Lower leg skin (tissue), 4 donors: ENCODE results near the gene GALNT18. TPM values are rescaled to one million over a fixed set of nuclear protein-coding genes. Genes with fewer than 3 reads are reported as not detected.

Source experiments
- DNase-seq, 2 donors: peaks; one replicate each; pipeline ENCODE4 v3.0.0-alpha.2; 2019; ENCODE audit warnings: low spot score in 2 of 2
- H3K4me3 ChIP-seq: fragments of 200-600 bp; sonication (generic); 2 replicates; pipeline ENCODE4 v1.5.1; 2017; ENCODE audit warnings: mild to moderate bottlenecking, low read depth; ENCODE audit not compliant: poor library complexity, severe bottlenecking
- CTCF ChIP-seq, 3 donors: fragments of 450-650 bp; IDR thresholded peaks; one replicate each; pipeline ENCODE4 v1.5.1; 2016; ENCODE audit warnings: antibody characterized with exemption in 3 of 3, mild to moderate bottlenecking in 3 of 3, moderate library complexity in 2 of 3
- POLR2A ChIP-seq, 2 donors: fragments of 450-650 bp; IDR thresholded peaks; one replicate each; pipeline ENCODE4 v1.6.1; 2016 to 2017; ENCODE audit warnings: antibody characterized with exemption in 2 of 2, mild to moderate bottlenecking in 1 of 2, moderate library complexity in 1 of 2
- WGBS, 2 donors: methylation state at CpG; one replicate each; pipeline ENCODE4 v1.1.5; 2018; 5-methylcytosine and 5-hydroxymethylcytosine counted together
- intact Hi-C: fragments of 100-400 bp; cut with DNase I; formaldehyde crosslinking; loops from one replicate; pipeline ENCODE4 v1.15.0; 2023; ENCODE audit warnings: low total_unique reads
- total RNA-seq, 4 donors: library from RNA; depleted of rRNA; stranded (reverse); fragments of >200 nt; gene quantifications; one replicate each; pipeline ENCODE4 v1.1.0, GENCODE V29; 2016

Gene GALNT18
- total RNA-seq, 4 donors from 2014 or later, result 11.5 to 33.0 (median 17.7) TPM

- H3K4me3 ChIP-seq, result no peak overlapping the region
- WGBS, 2 donors, result 87 to 88% methylated on average over 5 of the region's 5 CpGs
- TF ChIP-seq CTCF (IDR thresholded peaks at IDR 0.05), result no peak
- no peak for TF ChIP-seq POLR2A (IDR thresholded peaks at IDR 0.05)
- no peak for DNase-seq
- intact Hi-C loops, result no loop called here
Measured at GRCh38 chr11:11605821-11606450, 15.9 kb downstream of the GALNT18 start.

- no peak for TF ChIP-seq CTCF (IDR thresholded peaks at IDR 0.05)
- TF ChIP-seq POLR2A (IDR thresholded peaks at IDR 0.05), result no peak
- no peak overlapping the region for H3K4me3 ChIP-seq
- no peak for DNase-seq
- 83 to 89% methylated on average over 6 of the region's 6 CpGs for WGBS, 2 donors
- intact Hi-C loops, result no loop called here
Measured at GRCh38 chr11:11605181-11605580, 16.6 kb downstream of the GALNT18 start.

- no peak overlapping the region for H3K4me3 ChIP-seq
- WGBS, 2 donors, result 89 to 91% methylated on average over 7 of the region's 7 CpGs
- no peak for DNase-seq
- no peak for TF ChIP-seq POLR2A (IDR thresholded peaks at IDR 0.05)
- TF ChIP-seq CTCF (IDR thresholded peaks at IDR 0.05), result no peak
- intact Hi-C loops, result no loop called here
Measured at GRCh38 chr11:11604370-11604990, 17.3 kb downstream of the GALNT18 start.

- no peak for TF ChIP-seq CTCF (IDR thresholded peaks at IDR 0.05)
- no peak for TF ChIP-seq POLR2A (IDR thresholded peaks at IDR 0.05)
- no peak for DNase-seq
- no peak overlapping the region for H3K4me3 ChIP-seq
- intact Hi-C loops, result no loop called here
Measured at GRCh38 chr11:11602011-11602410, 19.8 kb downstream of the GALNT18 start.

- TF ChIP-seq CTCF (IDR thresholded peaks at IDR 0.05), result no peak
- no peak for TF ChIP-seq POLR2A (IDR thresholded peaks at IDR 0.05)
- H3K4me3 ChIP-seq, result no peak overlapping the region
- DNase-seq, result no peak
- intact Hi-C loops, result no loop called here
Measured at GRCh38 chr11:11600288-11600687, 21.5 kb downstream of the GALNT18 start.

GRCh38 chr11:11598243-11598642 lies 23.6 kb downstream of the GALNT18 start:
- intact Hi-C loops, result no loop called here
- WGBS, 2 donors, result 90% methylated on average over 1 of the region's 1 CpG
- no peak for DNase-seq
- TF ChIP-seq CTCF (IDR thresholded peaks at IDR 0.05) (no peak), POLR2A (IDR thresholded peaks at IDR 0.05) (no peak)
- H3K4me3 ChIP-seq, result no peak overlapping the region
